Cardiac septum (tissue), 1 donor: Measurements from ENCODE around the gene AJM1. TPM values are rescaled to one million over a fixed set of nuclear protein-coding genes. Genes with fewer than 3 reads are reported as not detected.
"Not testable (repeated sequence)": the region's sequence is repeated elsewhere in the genome, so short reads cannot be mapped to it uniquely, and the experiment has no call there.

Experiments used
- DNase-seq: peaks from one replicate; pipeline ENCODE4 v3.0.0-alpha.2; 2020; ENCODE audit warnings: low spot score
- intact Hi-C: fragments of 100-400 bp; cut with DNase I; formaldehyde crosslinking; loops from one replicate; pipeline ENCODE4 v1.14.0; 2022
- total RNA-seq: library from RNA; stranded (reverse); fragmentation: NEBNext Ultra II Directional; extraction: Animal tissue kit (Norgen Biotek cat#: 25700); gene quantifications from one replicate; pipeline ENCODE4 v1.2.1, GENCODE V29; 2021
- donor health status: DM: no; HTN: no; CAD: no.

AJM1 gene
- total RNA-seq, 1 donor from 2014 or later: 8.6 TPM

DNA sequence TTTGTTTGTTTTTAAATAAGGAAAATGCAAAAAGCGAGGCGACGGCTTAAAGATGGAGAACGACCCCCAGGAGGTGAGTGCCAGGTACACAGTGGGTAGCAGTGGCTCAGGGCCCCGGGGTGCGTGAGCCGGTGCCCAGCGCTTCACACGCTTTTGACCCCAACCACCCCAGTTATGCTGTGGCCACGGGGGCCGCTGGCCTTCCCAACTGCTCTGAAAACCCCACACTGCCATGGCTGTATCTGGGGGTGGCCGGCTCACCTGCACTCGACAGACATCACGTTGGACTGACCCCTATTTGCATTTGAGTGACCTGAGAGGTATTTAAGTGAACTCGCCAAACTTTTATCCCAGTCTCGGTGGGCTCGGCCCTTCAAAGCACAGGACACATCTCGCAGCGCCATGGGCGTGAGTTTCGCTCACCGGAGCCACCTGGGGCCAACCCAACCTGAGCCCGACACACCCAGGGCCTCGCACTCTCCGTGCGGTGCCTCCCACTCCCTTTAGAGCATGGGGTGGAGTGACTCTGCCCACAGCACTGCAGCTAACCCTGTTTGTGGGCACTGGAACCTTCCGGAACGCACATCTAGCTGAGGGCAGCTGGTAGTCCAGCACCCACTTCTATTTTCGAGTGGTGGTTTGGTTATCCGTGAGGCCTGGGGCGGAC, 13.7 kb upstream of the AJM1 start:
- intact Hi-C loops: no loop called here
- DNase-seq: no peak

DNA sequence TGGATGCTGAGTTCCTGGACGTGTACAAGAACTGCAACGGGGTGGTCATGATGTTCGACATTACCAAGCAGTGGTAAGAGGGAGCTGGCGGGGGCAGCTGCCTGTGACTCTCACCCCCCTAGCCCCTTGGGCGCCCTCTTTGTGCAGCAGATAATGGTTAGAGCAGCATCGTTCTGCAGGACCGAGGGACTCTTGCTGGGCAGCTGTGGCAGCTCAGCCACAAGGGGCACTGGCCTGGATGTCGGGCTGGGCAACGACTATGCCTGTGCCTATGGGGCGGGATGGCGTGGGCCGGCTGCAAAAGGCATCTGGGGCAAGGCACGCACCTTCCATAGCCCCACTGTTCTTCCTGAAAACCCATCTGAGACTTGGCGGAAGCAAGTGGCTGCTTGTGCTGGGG, 12.9 kb upstream of the AJM1 start:
- no peak for DNase-seq
- intact Hi-C loops: no loop called here

GRCh38 chr9:136829981-136830885, 12.0 kb upstream of the AJM1 start:
- intact Hi-C loops: no loop called here
- DNase-seq: no peak

- DNase-seq: no peak
Measured at GRCh38 chr9:136831002-136831719, 11.1 kb upstream of the AJM1 start.

DNA sequence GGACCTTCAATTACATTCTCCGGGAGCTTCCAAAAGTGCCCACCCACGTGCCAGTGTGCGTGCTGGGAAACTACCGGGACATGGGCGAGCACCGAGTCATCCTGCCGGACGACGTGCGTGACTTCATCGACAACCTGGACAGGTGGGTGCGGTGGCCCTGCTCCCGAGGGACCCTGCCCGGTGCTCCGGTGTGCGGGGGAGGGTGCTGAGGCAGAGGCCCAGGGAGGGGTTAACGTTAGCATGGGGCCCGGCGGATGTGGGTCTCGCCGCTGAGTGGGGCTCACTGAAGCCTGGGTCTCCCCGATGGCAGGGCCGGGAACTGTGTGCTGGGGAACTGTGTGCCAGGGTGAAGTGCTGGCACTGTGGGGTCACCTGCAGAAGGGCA, 10.6 kb upstream of the AJM1 start:
- intact Hi-C loops: no loop called here
- no peak for DNase-seq

More at GRCh38 chr9:136831002-136831719, 11.1 kb upstream of the AJM1 start:
- intact Hi-C loops: no loop called here

DNA sequence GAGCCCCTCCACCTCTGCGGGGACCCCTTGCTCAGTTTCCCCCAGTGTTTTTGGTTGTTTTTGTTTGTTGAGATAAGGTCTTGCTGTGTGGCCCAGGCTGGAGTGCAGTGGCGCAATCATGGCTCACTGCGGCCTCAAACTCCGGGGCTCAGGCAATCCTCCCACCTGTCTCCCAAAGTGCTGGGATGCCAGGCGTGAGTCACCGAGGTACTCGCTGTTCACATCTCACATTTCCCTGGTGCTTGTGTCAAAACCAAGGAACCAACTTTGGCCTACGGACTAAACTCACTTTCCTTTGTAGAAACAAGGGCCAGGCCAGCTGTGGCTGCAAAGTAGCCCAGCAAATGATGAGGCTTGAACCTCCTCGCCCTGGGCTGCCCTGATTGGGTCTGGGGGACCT, 9.7 kb upstream of the AJM1 start:
- DNase-seq: no peak
- intact Hi-C loops: no loop called here

GRCh38 chr9:136833381-136834048, 8.8 kb upstream of the AJM1 start:
- intact Hi-C loops, DNase-seq: not testable (repeated sequence)

DNA sequence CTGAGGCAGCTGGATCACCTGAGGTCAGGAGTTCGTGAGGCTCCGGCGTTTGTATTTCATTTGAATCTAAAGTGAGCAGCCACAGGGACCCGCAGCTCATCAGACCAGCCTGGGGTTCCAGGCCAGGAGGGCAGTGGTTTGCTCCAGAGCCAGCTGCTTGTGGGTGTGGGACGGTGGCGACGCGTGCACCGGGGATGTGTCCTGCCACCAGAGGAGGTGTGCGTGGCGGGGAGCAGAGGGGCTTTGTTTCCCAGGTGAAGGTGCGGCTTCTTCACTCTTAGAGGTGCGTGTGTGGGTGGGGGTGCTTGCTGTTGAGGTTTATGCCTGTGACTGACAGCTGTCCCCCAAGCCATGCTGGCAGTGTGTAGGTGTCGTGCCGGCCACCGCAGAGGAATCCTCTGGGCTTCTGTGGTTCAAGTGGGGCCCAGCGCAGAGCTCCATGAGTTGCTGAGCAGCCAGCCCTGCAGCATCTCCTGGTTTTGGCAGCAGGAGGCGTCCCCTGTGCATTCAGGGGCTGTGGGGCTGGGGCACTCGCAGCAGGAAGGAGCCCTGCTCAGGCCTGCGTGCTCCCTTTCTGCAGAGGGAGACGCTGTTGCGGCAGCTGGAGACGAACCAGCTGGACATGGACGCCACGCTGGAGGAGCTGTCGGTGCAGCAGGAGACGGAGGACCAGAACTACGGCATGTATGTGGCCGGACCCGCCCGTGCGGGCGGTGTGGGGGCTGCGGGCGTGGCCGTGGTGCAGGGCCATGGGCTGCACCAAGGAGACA, 6.9 kb upstream of the AJM1 start:
- intact Hi-C loops: no loop called here
- DNase-seq: no peak

DNA sequence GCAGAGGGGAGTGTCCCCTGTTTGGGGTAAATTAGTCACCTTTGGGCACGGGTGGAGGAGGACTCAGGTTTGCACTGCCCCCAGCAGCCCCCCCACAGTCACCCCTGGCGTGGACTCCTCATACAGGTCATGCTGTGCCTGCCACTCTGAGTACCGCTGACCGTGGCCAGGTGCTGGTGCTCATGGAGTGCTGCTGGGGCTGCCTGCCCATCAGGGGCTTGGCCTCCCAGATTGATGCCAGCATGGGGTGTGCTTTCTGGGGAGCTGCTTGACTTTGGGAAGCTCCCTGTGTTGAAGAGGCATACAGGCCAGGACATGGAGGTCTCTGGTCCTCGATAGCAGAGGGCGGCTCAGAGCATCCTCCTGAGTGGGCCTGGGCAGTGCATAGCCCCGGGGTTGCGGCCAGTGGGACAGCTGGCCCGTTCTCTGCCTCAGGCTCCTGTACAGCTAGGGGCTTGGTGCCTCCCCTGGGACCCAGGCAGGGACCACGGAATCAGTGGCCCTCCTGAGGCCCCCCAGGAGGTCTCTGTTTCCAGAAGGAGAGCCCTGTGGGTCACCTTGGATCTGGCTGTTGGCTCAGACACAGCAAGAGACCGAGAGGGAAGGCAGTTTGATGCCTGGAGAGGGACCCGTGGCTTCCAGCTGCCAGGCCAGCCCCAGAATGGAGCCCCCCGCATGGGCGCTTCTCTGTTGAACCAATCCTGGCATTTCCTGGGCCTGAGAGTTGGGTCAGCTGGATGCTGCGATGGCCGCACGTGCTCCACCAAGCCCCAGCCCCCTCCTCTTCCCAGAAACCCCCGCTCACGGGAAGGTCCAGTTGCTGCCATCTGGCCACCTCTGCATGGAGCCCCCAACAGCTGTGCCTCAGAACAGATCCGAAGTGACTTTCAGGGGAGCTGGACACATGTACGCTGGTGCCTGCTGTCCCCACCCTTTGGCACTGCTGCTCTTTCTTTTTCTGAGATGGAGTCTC, 6.1 kb upstream of the AJM1 start:
- DNase-seq: no peak
- intact Hi-C loops: no loop called here

DNA sequence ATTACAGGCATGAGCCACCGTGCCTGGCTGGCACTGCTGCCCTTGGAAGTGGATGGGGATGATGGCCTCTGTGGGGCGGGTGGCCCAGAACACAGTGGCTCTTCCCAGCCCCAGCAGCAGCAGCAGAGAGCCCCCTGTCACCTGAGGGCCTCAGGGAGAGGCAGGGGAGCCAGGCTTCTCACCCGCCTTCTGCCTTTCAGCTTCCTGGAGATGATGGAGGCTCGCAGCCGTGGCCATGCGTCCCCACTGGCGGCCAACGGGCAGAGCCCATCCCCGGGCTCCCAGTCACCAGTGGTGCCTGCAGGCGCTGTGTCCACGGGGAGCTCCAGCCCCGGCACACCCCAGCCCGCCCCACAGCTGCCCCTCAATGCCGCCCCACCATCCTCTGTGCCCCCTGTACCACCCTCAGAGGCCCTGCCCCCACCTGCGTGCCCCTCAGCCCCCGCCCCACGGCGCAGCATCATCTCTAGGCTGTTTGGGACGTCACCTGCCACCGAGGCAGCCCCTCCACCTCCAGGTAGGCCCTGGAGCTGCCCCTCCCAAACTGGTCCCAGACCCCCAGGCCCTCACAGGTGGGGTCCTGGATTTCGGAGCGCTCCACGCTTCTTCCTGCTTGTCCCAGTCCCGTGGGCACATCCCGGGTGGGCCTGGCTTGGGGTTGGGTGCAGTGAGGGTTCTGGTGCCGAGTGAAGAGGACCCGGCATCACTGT, 5.0 kb upstream of the AJM1 start:
- no peak for DNase-seq
- intact Hi-C loops: no loop called here

DNA sequence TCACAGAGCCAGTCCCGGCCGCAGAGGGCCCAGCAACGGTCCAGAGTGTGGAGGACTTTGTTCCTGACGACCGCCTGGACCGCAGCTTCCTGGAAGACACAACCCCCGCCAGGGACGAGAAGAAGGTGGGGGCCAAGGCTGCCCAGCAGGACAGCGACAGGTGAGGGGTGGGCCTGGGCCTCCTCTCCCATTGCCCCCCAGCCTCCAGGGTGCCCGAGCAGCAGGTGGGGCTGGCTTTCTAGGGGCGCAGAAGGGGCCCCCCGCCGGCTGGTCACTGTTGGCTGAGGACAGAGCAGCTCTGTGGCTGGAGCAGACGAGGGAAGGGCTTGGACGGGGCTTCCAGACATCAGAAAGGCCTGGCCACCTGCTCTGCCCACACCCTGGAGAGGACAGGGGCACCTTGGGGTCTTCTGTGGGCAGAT, 4.4 kb upstream of the AJM1 start:
- DNase-seq, intact Hi-C loops: not testable (repeated sequence)

DNA sequence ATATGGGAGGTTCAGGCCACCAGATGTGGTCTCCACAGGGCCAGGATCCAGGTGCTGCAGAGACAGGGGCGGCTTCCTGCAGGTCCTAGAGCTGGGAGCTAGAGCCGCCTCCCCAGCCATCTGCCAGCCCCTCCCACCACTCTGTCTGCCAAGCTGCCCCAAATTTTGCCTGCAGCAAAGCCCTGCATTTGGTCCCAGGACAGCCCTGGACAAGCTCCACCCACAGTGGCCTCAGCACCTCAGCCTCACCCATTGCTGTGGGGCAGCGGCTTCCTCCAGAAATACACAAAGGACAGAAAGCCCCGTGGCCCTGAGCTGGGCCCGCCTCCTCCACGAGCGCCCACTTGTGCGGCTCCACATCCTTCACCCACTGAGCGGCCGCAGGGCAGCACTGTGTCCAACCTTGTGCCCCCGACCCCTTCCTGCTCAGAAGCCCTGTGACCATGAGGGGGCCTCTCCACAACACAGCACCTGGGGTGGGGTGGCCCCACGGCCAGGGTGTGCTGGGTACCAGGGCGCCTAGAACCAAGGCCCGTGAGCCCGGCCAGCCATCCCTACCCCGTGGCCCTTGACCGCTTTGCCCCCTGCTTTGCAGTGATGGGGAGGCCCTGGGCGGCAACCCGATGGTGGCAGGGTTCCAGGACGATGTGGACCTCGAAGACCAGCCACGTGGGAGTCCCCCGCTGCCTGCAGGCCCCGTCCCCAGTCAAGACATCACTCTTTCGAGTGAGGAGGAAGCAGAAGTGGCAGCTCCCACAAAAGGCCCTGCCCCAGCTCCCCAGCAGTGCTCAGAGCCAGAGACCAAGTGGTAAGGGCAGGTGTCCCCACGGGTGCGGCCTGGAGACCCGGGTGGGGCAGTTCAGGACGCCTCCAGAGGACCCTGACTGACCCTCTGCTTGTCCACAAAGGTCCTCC, 3.7 kb upstream of the AJM1 start:
- intact Hi-C loops: no loop called here
- no peak for DNase-seq

DNA sequence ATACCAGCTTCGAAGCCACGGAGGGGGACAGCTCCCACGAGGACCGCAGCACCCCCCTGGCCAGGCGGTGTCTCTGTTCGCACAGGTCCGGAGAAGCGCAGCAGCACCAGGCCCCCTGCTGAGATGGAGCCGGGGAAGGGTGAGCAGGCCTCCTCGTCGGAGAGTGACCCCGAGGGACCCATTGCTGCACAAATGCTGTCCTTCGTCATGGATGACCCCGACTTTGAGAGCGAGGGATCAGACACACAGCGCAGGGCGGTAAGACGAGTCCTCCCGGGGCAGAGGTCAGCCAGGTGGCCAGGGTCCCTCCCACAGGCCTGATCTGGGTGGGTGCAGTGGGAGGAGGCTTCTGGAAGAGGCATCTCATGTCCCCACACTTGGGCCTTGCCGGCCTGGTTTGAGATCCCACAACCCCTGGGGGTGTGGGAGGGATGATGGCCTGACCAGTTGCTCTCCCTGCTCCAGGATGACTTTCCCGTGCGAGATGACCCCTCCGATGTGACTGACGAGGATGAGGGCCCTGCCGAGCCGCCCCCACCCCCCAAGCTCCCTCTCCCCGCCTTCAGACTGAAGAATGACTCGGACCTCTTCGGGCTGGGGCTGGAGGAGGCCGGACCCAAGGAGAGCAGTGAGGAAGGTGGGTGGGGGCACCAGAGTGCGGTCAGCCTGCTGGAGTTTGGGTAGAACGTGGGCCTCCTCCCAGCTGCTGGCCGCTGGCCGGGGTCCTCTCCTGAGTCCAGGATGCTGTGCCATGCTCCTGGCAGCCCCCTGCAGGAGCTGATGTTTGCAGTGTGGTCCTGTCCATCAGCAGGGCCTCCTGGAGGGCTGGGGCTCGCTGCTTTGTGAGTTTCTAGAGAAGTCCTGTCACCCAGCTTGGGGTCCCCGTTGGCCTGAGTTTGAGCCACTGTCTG, 2.8 kb upstream of the AJM1 start:
- no peak for DNase-seq
- intact Hi-C loops: loop anchor here (5.0 kb wide), 1 partner anchor 188 kb away; the partner anchor contains the start of gene ABCA2

DNA sequence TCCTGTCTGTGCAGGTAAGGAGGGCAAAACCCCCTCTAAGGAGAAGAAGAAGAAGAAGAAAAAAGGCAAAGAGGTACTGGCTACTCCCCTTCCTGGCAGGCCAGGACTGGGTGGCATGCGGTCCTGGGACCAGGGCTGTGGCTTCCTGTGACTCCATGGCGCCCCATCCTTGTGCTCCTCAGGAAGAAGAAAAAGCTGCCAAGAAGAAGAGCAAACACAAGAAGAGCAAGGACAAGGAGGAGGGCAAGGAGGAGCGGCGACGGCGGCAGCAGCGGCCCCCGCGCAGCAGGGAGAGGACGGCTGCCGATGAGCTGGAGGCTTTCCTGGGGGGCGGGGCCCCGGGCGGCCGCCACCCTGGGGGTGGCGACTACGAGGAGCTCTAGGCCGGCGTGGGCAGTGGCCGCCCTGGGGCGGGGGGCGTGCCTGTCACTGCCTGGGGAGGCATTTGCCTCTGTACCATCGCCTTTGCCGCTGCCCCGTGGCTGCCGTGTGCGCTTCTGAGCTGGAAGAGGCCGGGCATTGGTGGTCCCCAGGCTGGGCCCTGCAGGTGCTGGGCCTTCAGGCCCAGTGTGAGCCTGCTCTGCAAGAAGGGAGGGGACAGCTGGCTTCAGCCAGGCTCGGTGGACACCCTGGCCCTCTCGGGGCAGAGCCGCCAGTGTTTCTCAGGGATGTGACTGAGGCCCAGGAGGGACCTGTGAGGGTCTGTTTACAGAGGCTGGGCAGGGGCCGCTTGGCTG, 2.0 kb upstream of the AJM1 start:
- intact Hi-C loops: loop anchor here (5.0 kb wide), 1 partner anchor 187 kb away; the partner anchor contains the start of gene ABCA2
- DNase-seq: no peak
